Natural killer cell treated with Interleukin-12 subunit alpha and Interleukin-12 subunit beta and Interleukin-15 and Interleukin-18, amount 100 ng/mL, for 72 hours (primary cell): ENCODE measurements around the gene INAFM2. TPM values are rescaled to one million over a fixed set of nuclear protein-coding genes. Genes with fewer than 3 reads are reported as not detected.

Experiments
- ATAC-seq, 2 donors: fragments of 150-1000 bp; cut with Tn5 transposase in 1 of 2; sonication (Bioruptor Pico), chemical (Tn5 transposase) in 1 of 2; 2 replicates each; pipeline ENCODE4 v1.10.0; 2021
- DNase-seq: peaks from one replicate; pipeline ENCODE4 v3.0.0; 2022; ENCODE audit warnings: low spot score
- H3K27ac Mint-ChIP-seq, 2 donors: 1 replicate in 1 of 2; 2 replicates in 1 of 2; pipeline ENCODE4 v1.8.0; 2022; ENCODE audit warnings: mixed read lengths in 2 of 2, mild to moderate bottlenecking in 1 of 2, moderate library complexity in 1 of 2
- H3K27me3 Mint-ChIP-seq, 2 donors: 1 replicate in 1 of 2; 2 replicates in 1 of 2; pipeline ENCODE4 v1.8.0; 2022; ENCODE audit warnings: mixed read lengths in 2 of 2
- H3K36me3 Mint-ChIP-seq: one replicate; pipeline ENCODE4 v1.8.0; 2022; ENCODE audit warnings: mixed read lengths
- H3K4me1 Mint-ChIP-seq, 2 donors: 1 replicate in 1 of 2; 2 replicates in 1 of 2; pipeline ENCODE4 v1.8.0; 2022; ENCODE audit warnings: low read depth in 2 of 2, mixed read lengths in 2 of 2, mild to moderate bottlenecking in 1 of 2
- H3K4me3 Mint-ChIP-seq: one replicate; pipeline ENCODE4 v1.8.0; 2022; ENCODE audit warnings: mixed read lengths
- H3K9me3 Mint-ChIP-seq: 2 replicates; pipeline ENCODE4 v1.8.0; 2022; ENCODE audit warnings: mixed read lengths
- total RNA-seq, 2 donors: library from RNA; stranded (reverse); gene quantifications; one replicate each; pipeline ENCODE4 v1.2.3, GENCODE V29; 2022

INAFM2 gene
- total RNA-seq, 2 donors from 2014 or later = 16.7 to 17.5 TPM

DNA sequence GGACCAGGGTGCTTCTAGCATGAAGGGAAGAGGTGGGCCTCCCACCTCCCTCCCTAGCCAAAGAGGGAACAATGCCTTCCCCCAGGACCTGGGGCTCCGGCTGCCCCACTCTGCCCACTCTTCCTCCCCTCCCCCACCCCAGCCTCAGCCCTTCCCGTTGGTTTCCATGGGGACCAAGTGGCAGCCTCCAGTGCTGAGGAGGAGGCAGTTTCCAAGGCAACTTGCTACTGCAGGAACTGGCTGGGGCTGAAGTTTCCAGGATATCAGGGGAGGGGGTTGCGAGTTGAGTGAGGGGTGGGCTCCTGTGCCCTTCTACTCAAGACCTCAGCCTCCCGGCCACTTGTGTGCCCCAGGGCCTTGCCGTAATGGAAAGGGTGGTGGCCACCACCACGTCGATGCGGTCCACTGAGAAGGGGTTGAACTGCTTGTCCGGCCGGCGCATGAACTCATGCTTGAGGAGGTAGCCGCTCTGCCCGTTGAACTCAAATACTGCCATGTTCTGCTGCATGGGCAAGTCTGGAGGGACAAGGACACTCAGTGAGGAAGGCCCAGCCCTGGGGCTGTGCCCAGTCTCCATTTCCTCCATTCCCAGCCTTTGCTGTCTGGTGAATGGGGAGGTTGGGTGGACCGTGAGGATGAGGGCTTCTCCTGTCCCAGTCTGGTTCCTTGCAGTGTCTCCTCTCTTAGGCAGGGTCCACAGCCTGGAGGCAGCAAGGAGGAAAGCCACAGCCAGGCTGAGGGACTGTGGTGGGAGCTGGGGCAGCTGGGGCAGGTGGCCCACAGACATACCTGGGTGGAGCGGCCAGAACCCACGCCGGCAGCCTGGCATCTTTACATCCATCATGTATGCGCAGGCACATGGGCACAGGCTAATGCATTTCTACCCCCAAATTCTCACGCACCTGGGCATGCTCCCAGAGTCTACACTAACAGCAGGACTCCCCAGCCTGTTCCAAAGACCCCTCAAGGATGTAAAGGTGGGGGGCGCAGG is 29.3 kb upstream of the INAFM2 start:
- Mint-ChIP-seq H3K27me3 (no peaks in the 10 kb centered on the region), H3K4me3 (no peak overlapping the region), H3K27ac (no peak overlapping the region), H3K9me3 (no peaks in the 10 kb centered on the region), H3K36me3 (peaks cover 2% of the 10 kb centered on the region), H3K4me1 (peaks cover 0 to 6% of the 10 kb centered on the region in 2 donors)
- ATAC-seq = no peak
- no peak for DNase-seq

DNA sequence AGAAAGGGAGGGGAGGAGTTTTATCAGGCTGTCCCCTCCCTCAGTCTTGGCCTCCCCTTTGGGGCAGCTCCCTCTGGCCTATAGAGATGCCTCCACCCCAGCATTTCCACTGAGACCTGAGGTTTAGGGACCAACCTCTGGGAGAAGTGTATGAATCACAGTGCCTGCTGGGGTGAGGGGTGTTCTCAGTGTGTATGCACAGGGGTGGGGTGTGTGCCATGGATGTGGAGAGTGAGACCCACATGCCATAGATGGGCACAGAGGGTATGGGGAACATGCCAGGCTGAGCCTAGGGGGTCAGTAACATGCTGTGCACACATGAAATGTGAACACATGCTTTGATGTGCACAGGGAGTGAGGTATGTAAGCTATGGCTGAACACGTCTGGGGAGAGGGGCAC is 28.2 kb upstream of the INAFM2 start:
- no peak for DNase-seq
- no peaks in the 10 kb centered on the region for H3K9me3 Mint-ChIP-seq
- no peak overlapping the region for H3K4me3 Mint-ChIP-seq
- H3K27me3 Mint-ChIP-seq = no peaks in the 10 kb centered on the region
- ATAC-seq = no peak
- H3K27ac Mint-ChIP-seq = no peak overlapping the region
- peaks cover 8% of the 10 kb centered on the region for H3K36me3 Mint-ChIP-seq
- H3K4me1 Mint-ChIP-seq = peaks cover 0 to 2% of the 10 kb centered on the region in 2 donors

DNA sequence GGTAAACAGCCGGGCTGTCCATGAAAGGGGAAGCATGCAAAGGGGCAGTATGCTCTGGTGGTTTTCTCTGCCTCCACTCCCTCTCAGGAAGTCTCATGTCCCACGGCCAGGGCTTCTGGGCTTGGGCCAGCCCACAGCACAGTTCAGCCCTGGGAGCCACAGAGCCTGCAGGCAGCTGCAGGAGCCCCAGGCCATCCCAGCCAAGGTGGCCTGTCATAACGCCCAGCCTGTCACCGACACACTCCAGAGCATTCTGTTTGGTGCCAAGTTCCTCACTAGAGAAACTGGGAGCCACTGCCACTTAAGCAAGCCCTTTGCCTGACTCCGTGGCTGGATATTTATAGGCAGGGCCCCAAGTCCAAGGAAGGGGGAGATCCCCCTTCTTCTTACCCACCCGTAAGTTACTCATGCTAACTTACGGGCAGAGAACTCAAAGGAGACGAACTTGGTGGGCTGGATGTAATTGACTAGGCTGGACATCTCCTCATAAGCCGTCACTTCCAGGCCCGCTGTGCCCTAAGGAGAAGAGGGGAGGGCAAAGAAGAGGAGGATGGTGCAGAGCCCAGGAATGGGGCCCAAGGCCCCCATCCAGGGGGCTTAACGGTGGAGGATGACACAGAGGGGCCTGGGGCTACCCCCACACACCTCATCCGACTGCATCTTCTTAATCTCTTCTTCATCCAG is 27.5 kb upstream of the INAFM2 start:
- Mint-ChIP-seq H3K27me3 (no peaks in the 10 kb centered on the region), H3K36me3 (peaks cover 14% of the 10 kb centered on the region), H3K4me3 (no peak overlapping the region), H3K27ac (no peak overlapping the region), H3K9me3 (no peaks in the 10 kb centered on the region), H3K4me1 (peaks cover 0 to 2% of the 10 kb centered on the region in 2 donors)
- DNase-seq (no peak), ATAC-seq (no peak)

DNA sequence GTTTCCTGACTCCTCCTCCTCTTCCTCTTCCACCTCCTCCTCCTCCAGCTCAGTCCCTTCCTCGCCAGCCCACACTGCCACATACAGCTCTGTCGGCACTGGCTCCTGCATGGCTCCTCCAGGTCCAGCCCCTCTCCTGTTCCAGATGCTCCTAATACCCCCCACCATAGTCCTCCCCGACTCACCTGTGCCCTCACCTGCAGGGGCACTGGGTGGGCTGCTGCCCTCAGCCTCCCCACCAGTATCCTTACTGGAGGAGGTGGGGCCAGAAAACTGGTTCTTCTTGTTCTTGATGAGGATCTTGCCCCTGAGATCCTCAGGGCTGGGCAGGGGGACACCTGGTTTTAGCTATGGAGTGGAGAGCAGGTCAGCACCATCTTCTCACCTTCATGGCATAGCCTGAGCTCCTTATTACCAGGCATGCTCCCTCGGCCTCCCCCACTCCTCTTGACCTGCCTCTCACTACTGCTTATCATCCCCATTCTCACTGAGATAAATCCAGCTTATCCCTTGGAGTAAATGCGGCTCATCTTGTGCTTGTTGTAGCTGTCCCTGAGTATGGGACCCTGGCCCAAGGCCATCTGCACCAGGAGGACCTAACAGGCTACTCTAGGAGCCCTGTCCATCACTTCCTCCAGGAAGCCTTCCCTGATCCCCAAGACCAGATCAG is 26.8 kb upstream of the INAFM2 start:
- Mint-ChIP-seq H3K27ac (no peak overlapping the region), H3K27me3 (no peaks in the 10 kb centered on the region), H3K36me3 (peaks cover 14% of the 10 kb centered on the region), H3K9me3 (no peaks in the 10 kb centered on the region), H3K4me3 (no peak overlapping the region), H3K4me1 (peaks cover 0 to 2% of the 10 kb centered on the region in 2 donors)
- ATAC-seq (no peak), DNase-seq (no peak)

DNA sequence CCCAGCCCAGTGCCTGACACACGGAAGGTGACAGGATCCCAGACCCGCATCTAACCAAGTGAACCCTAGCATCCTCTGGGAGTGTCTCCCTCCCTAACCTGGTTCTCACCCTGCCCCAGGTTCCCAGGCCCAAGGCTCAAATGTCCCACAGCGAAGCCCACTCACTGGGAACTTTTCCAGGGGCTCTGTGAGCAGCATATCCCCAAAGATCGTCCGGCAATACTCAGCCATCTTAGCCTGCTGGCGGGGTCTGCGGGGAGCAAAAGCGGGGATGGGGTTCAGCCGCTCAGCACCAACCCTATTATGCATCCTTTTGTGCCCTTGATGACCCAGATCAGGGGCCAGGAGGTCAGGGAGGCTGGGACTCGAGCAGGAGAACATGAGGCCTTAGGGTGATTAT is 26.1 kb upstream of the INAFM2 start:
- Mint-ChIP-seq H3K4me3 (no peak overlapping the region), H3K27ac (no peak overlapping the region), H3K4me1 (peaks cover 0 to 2% of the 10 kb centered on the region in 2 donors), H3K9me3 (no peaks in the 10 kb centered on the region), H3K36me3 (peaks cover 14% of the 10 kb centered on the region), H3K27me3 (no peaks in the 10 kb centered on the region)
- DNase-seq (no peak), ATAC-seq (no peak)

DNA sequence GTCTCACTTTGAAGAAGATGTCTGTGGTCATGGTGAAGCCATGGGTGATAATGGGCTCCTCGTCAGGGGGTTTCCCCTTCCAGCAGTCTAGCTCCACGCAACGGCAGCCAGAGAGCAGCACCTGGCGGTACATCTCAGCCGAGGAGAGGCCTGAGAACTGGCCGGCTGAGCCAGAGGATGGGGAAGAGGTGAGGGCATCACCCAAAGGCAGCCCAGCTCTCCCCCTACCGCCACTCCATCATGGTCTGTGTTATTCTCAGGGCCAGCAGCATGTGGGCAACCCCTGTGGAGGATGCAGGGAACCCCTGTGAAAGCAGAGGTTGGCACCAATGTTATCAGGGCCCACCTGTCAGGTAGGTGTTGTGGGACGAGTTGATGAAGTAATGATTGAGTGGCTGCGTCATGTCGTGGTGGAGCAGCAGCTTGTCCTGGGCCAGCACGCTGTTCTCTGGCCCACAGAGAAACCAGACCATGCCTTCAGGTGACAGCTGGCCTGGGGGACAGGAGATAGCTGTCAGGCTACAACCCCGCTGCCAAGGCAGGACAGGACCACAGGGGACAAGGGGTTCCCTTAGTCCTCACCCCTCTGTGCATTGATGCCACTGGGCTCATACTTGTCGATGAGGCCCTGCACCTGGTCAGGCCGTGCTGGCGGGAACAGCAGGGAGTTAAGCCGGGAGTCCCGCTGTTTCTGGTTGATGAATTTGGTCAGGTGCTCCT is 25.1 kb upstream of the INAFM2 start:
- H3K4me3 Mint-ChIP-seq = no peak overlapping the region
- ATAC-seq (no peak), DNase-seq (no peak)
- H3K36me3 Mint-ChIP-seq = peaks cover 14% of the 10 kb centered on the region
- peaks cover 0 to 3% of the 10 kb centered on the region in 2 donors for H3K4me1 Mint-ChIP-seq
- H3K27ac Mint-ChIP-seq = no peak overlapping the region
- no peaks in the 10 kb centered on the region for H3K27me3 Mint-ChIP-seq
- H3K9me3 Mint-ChIP-seq = no peaks in the 10 kb centered on the region

DNA sequence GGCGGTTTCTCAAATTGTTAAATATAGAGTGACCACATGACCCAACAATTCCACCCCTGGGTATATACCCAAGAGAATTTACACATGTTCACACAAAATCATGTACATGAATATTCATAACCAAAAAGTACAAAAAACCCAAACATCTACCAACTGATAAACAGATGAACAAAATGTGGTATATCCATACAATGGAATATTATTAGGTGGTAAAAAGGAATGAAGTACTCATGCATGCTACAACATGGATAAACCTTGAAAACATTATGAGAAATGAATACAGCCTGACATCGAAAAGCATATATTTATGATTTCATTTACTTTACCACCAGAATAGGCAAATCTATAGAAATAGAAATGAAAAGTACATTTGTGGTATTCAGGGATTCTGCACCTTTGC is 23.1 kb upstream of the INAFM2 start:
- H3K27me3 Mint-ChIP-seq = no peaks in the 10 kb centered on the region
- H3K4me3 Mint-ChIP-seq = no peak overlapping the region
- DNase-seq = no peak
- no peak for ATAC-seq
- peaks cover 8 to 18% of the 10 kb centered on the region in 2 donors for H3K4me1 Mint-ChIP-seq
- H3K36me3 Mint-ChIP-seq = peaks cover 14% of the 10 kb centered on the region
- H3K27ac Mint-ChIP-seq = no peak overlapping the region
- no peaks in the 10 kb centered on the region for H3K9me3 Mint-ChIP-seq

DNA sequence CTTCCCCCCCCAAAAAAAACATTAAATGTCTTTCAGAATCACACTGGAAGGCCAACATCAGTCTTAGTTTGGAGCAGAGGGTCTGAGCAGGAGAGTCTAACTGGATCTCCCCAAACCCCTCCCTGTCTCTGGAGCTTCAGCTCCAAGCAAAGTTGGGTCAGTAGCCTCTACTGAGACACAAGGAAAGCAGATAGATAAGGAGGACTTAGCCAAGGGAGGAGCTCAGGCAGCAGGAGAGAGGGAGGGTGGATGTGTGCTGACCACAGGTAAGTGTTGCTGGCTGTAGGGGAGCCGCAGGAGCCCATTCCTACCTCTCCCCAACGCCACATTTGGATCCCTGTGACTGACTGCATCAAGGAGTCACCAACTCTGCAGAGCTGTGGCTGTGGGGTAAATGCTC is 22.7 kb upstream of the INAFM2 start:
- Mint-ChIP-seq H3K27me3 (no peaks in the 10 kb centered on the region), H3K27ac (no peak overlapping the region), H3K9me3 (no peaks in the 10 kb centered on the region), H3K4me3 (no peak overlapping the region), H3K4me1 (peaks cover 8 to 19% of the 10 kb centered on the region in 2 donors), H3K36me3 (peaks cover 14% of the 10 kb centered on the region)
- no peak for DNase-seq
- no peak for ATAC-seq

DNA sequence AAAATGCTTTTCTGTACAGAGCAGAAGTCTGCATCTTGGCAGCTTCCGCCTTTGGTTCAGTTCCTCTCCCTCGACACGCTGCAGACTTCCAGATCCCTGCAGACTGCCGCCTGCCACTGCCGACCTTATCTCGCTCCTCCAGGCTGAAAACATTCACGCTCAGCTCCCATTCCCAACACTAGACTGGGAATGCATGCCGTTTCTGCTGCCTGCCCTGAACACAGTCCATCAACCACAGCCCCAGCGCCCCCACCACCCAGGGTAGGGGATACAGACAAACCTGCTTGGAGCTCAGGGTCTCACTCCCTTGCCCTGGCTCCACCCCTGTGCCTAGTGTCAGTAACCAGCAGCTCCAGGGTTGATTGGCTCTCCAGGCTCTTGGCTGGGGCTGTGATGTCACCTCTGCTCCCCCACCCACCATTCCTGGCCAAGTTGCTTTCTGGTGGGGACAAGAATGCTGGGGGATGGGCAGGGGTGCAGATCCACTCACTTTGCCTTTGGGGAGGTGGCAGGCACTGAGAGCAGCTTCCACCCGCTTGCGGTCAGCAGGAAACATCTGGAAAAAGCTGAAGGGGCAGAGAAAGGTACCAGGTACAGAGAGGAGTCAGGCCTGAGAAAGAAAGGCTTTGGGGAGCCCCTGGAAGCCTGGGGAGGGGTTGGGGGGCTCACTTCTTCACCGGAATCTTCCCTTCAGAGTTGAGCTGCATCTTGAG is 21.9 kb upstream of the INAFM2 start:
- DNase-seq (no peak), ATAC-seq (no peak)
- H3K4me1 Mint-ChIP-seq = peaks cover 15 to 25% of the 10 kb centered on the region in 2 donors
- H3K9me3 Mint-ChIP-seq = no peaks in the 10 kb centered on the region
- H3K27me3 Mint-ChIP-seq = no peaks in the 10 kb centered on the region
- H3K27ac Mint-ChIP-seq = no peak overlapping the region
- peaks cover 14% of the 10 kb centered on the region for H3K36me3 Mint-ChIP-seq
- H3K4me3 Mint-ChIP-seq = no peak overlapping the region

DNA sequence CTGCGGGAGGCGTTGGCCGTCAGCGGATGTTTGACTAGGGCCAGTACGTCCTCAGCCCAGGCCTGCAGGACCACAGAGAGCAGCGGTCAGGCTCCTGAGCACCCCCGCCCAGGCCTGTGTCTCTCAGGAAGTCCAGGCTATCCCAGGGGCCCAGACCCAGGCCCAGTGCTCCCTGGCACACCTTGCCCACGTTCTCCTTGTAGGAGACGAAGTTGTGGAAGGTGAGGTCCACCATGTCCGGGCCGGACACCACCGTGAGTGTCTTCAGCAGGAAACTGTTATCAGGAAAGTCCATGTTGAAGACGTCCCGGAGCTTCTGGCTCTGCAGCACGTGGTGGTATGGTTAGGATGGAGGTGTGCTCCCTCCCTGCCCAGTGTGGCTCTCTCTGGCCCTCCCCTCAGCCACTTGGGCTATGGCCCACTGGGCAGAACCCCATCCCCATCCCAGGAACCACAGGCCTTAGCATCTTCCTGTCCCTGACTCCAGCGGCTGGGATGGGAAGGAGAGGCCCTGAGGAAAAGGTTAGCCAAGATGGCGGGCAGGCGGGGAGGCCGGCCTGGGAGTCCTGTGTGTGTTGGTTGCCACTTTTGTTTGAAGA is 21.1 kb upstream of the INAFM2 start:
- Mint-ChIP-seq H3K27ac (no peak overlapping the region), H3K36me3 (peaks cover 14% of the 10 kb centered on the region)
- DNase-seq = no peak

DNA sequence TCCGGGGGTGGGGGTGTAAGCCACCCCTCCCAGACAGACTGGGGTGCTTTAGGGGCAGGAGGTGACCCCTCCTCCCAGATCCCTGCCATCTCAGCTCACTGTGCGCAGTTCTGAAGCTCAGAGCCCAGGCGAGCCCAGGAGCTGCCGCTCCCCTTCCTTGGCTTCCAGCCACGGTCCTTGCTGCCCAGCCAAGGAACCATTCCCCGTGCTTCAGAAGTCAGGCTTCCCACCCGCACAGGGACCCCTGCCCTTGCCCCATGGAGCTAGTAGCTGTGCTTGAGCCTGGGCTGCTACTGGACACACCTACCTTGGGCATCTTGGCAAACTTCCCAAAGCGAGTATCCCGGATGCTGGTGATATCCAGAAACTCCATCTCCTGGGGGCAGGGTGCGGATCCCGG is 20.5 kb upstream of the INAFM2 start:
- DNase-seq (peak; percentile 22), ATAC-seq (no peak)
- H3K27me3 Mint-ChIP-seq = no peaks in the 10 kb centered on the region
- no peak overlapping the region for H3K27ac Mint-ChIP-seq
- H3K4me1 Mint-ChIP-seq = peaks cover 18 to 27% of the 10 kb centered on the region in 2 donors
- no peaks in the 10 kb centered on the region for H3K9me3 Mint-ChIP-seq
- peaks cover 14% of the 10 kb centered on the region for H3K36me3 Mint-ChIP-seq
- H3K4me3 Mint-ChIP-seq = no peak overlapping the region

More for the DNA sequence above, 21.1 kb upstream of the INAFM2 start:
- ATAC-seq = no peak
- peaks cover 18 to 27% of the 10 kb centered on the region in 2 donors for H3K4me1 Mint-ChIP-seq
- no peaks in the 10 kb centered on the region for H3K27me3 Mint-ChIP-seq
- no peaks in the 10 kb centered on the region for H3K9me3 Mint-ChIP-seq
- H3K4me3 Mint-ChIP-seq = no peak overlapping the region

DNA sequence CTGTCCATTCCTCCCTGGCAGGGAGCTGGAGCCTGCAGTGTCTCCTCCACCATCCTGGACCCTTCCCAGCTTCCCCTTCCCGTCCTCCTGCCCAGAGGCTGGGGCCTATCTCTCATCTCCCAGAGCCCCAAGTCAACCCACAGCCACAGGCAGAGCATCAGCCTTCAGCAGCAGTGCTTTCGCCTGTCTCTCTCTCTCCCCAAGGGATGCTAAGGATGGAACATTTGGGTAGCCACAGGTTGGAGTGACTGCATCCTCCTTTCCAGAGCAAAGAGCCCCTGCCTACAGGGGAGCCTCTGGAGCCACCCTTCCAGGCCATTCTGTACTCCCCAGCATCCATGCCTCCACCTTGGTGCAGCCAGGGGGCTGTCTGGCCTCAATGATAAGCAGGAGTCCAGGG is 19.9 kb upstream of the INAFM2 start:
- H3K4me1 Mint-ChIP-seq = peaks cover 22 to 29% of the 10 kb centered on the region in 2 donors
- H3K36me3 Mint-ChIP-seq = peaks cover 14% of the 10 kb centered on the region
- ATAC-seq = no peak
- DNase-seq = peak; percentile 34
- H3K4me3 Mint-ChIP-seq = no peak overlapping the region
- peak overlapping the region in 1 of 2 donors; percentile 76 for H3K27ac Mint-ChIP-seq
- no peaks in the 10 kb centered on the region for H3K9me3 Mint-ChIP-seq
- no peaks in the 10 kb centered on the region for H3K27me3 Mint-ChIP-seq
